OCI-LY1 (cell line): ENCODE measurements around the gene VSIR.

Source experiments
- H2AFZ ChIP-seq: fragments of 200-600 bp; sonication (generic), shearing (Covaris generic); 2 replicates; pipeline ENCODE4 v1.6.0; 2014; ENCODE audit warnings: antibody characterized with exemption, mild to moderate bottlenecking, low read length
- H3F3A ChIP-seq: fragments of 200-600 bp; sonication (generic), shearing (Covaris generic); 2 replicates; pipeline ENCODE4 v1.6.0; 2014; ENCODE audit warnings: mild to moderate bottlenecking, antibody characterized with exemption, low read length, moderate library complexity; ENCODE audit not compliant: insufficient read depth
- H3K27ac ChIP-seq: fragments of 200-600 bp; sonication (generic); 2 replicates; pipeline ENCODE4 v1.5.1; 2014; ENCODE audit warnings: low read length, mixed run types, mild to moderate bottlenecking, low read depth; ENCODE audit not compliant: poor library complexity, severe bottlenecking
- H3K27me3 ChIP-seq: fragments of 200-600 bp; sonication (generic); 2 replicates; pipeline ENCODE4 v1.6.0; 2014; ENCODE audit warnings: antibody characterized with exemption, mild to moderate bottlenecking, low read length, moderate library complexity; ENCODE audit not compliant: insufficient read depth
- H3K36me3 ChIP-seq: fragments of 200-600 bp; sonication (generic); 2 replicates; pipeline ENCODE4 v1.6.1; 2014; ENCODE audit warnings: mild to moderate bottlenecking, antibody characterized with exemption, low read length, moderate library complexity, mixed read lengths; ENCODE audit not compliant: insufficient read depth
- H3K4me1 ChIP-seq: fragments of 200-600 bp; sonication (generic); 2 replicates; pipeline ENCODE4 v1.5.1; 2014; ENCODE audit warnings: mild to moderate bottlenecking, low read length, moderate library complexity; ENCODE audit not compliant: insufficient read depth, severe bottlenecking
- H3K4me2 ChIP-seq: fragments of 200-600 bp; sonication (generic), shearing (Covaris generic); 2 replicates; pipeline ENCODE4 v1.6.1; 2014; ENCODE audit warnings: low read length
- H3K4me3 ChIP-seq: fragments of 200-600 bp; sonication (generic); 2 replicates; pipeline ENCODE4 v1.5.1; 2014; ENCODE audit warnings: low read length, low read depth, mild to moderate bottlenecking, mixed read lengths; ENCODE audit not compliant: poor library complexity, severe bottlenecking
- H3K79me2 ChIP-seq: fragments of 200-600 bp; shearing (Covaris generic); 2 replicates; pipeline ENCODE4 v1.6.1; 2016; ENCODE audit warnings: mixed run types, low read length, mixed read lengths; ENCODE audit not compliant: insufficient read depth
- H3K9ac ChIP-seq: fragments of 200-600 bp; sonication (generic), shearing (Covaris generic); 2 replicates; pipeline ENCODE4 v1.6.1; 2014; ENCODE audit warnings: mild to moderate bottlenecking, low read length, mixed read lengths
- H3K9me2 ChIP-seq: fragments of 200-600 bp; sonication (generic), shearing (Covaris generic); 2 replicates; pipeline ENCODE4 v1.6.1; 2014; ENCODE audit warnings: low read depth, mild to moderate bottlenecking, low read length, mixed read lengths
- H3K9me3 ChIP-seq: fragments of 200-600 bp; shearing (Covaris generic); 2 replicates; pipeline ENCODE4 v1.6.1; 2014; ENCODE audit warnings: low read length, mixed read lengths
- H4K20me1 ChIP-seq: fragments of 200-600 bp; sonication (generic), shearing (Covaris generic); 2 replicates; pipeline ENCODE4 v1.6.0; 2016; ENCODE audit warnings: mild to moderate bottlenecking, low read length; ENCODE audit not compliant: insufficient read depth
- EZH2 ChIP-seq: fragments of 200-600 bp; sonication (generic), shearing (Covaris generic); IDR thresholded peaks from 2 replicates; pipeline ENCODE4 v1.8.0; 2017; ENCODE audit warnings: borderline replicate concordance, mixed run types, mild to moderate bottlenecking, antibody characterized with exemption, low read length, moderate library complexity, mixed read lengths
- TF ChIP-seq, protein P1 (sequence below): fragments of 200-600 bp; sonication (generic), shearing (Covaris generic); IDR thresholded peaks from 2 replicates; pipeline ENCODE4 v1.5.1; 2017; ENCODE audit warnings: mild to moderate bottlenecking, antibody characterized with exemption, low read length, moderate library complexity, mixed read lengths

Gene VSIR

DNA sequence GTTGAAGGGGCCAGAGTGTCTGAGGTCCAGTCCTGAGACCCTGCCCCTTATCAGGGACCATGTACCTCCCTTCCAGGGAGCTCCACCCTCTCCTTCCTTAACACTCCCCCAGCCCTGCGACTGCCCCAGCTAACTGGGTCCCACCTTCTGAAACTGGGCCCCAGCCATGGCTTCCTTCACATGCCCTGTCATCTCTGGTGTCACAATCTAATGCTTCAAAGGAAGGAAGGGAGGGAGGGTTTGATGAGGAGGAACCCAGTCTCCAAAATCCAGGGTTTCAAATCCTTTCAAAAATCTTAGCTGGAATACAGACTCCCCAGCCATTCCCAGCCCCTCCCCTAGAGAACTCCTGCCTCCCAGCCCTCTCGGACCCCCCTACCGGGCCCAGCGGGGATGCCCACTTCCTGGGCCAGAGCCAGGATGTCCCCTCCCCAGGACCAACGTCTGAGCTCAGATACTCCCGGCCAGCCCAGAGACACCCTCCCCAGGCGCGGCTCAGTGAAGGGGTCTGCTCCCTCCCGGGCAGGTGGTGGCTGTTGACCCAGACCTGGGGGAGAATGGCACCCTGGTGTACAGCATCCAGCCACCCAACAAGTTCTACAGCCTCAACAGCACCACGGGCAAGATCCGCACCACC lies 71.7 kb downstream of the VSIR start:
- Histone ChIP-seq H2AFZ (no peak overlapping the region), H3K4me3 (no peak overlapping the region), H3K27me3 (peaks cover 8% of the 10 kb centered on the region; the same call in 1 of the 2 replicates), H3K9me3 (no peaks in the 10 kb centered on the region), H3K79me2 (no peaks in the 10 kb centered on the region), H4K20me1 (no peaks in the 10 kb centered on the region), H3F3A (no peaks in the 10 kb centered on the region), H3K9me2 (no peaks in the 10 kb centered on the region), H3K4me1 (no peaks in the 10 kb centered on the region), H3K9ac (no peak overlapping the region), H3K36me3 (no peaks in the 10 kb centered on the region), H3K27ac (no peak overlapping the region), H3K4me2 (no peak overlapping the region)
- TF ChIP-seq EZH2 = no peak
- TF ChIP-seq, protein P1, sequence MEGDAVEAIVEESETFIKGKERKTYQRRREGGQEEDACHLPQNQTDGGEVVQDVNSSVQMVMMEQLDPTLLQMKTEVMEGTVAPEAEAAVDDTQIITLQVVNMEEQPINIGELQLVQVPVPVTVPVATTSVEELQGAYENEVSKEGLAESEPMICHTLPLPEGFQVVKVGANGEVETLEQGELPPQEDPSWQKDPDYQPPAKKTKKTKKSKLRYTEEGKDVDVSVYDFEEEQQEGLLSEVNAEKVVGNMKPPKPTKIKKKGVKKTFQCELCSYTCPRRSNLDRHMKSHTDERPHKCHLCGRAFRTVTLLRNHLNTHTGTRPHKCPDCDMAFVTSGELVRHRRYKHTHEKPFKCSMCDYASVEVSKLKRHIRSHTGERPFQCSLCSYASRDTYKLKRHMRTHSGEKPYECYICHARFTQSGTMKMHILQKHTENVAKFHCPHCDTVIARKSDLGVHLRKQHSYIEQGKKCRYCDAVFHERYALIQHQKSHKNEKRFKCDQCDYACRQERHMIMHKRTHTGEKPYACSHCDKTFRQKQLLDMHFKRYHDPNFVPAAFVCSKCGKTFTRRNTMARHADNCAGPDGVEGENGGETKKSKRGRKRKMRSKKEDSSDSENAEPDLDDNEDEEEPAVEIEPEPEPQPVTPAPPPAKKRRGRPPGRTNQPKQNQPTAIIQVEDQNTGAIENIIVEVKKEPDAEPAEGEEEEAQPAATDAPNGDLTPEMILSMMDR = no peak

DNA sequence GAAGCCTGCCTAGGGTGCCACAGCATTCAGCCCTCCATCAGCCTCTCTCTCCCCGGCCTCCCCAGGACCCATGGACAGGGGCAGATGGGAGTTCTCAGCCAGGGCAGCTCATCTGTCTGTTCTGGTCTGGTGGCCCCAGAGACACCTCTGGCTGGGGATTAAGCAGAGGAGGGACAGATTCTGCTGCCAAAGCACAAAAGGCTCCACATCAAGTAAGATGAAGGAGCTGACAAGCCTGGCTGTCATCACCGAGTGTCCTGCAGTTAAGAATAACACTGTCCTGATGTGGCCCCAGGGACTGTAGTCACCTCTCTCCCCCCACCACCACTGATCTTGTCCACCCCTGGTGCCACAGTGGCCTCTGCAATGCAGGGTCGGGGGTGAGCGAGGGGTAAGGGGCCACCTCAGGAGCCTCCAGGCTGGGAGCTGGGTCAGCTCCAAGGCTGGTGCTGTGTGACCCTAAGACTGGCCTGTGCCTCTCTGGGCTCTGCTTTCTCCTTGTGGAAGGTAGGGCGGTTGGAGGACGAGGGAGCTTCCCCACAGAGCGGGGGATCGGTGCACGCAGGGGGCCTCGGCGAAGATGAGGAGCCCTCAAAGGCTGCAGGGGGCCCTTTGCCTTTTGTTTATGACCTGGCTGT lies 72.5 kb downstream of the VSIR start:
- H2AFZ ChIP-seq = no peak overlapping the region

DNA sequence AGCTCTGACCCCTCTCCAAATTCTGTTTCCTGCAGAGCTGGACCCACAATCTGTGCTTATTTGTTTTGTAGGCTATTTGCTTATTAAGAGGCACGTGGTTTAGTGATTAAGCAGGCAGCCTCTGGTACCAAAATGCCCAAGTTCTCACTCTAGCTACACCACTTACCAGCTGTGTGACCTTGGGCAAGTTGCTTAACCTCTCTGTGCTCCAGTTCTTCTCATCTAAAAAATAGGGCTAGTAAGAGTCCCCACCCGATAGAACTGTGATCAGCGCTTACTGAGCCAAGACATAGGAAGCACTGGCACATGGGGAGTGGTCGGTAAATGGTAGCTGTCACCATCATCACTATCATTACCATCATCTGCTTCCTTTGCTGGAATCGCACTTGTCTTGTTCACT lies 74.6 kb downstream of the VSIR start:
- Histone ChIP-seq H3K36me3 (no peaks in the 10 kb centered on the region), H2AFZ (no peak overlapping the region), H3K27me3 (peaks cover 8% of the 10 kb centered on the region; the same call in 1 of the 2 replicates), H3K79me2 (no peaks in the 10 kb centered on the region), H3K4me3 (no peak overlapping the region), H3F3A (no peaks in the 10 kb centered on the region), H3K4me2 (no peak overlapping the region), H4K20me1 (no peaks in the 10 kb centered on the region), H3K9me2 (no peaks in the 10 kb centered on the region), H3K9me3 (no peaks in the 10 kb centered on the region), H3K9ac (no peak overlapping the region), H3K27ac (no peak overlapping the region), H3K4me1 (peaks cover 4% of the 10 kb centered on the region)
- TF ChIP-seq EZH2 = no peak
- TF ChIP-seq, protein P1 = no peak

More for the DNA sequence above, 72.5 kb downstream of the VSIR start:
- TF ChIP-seq, protein P1 = no peak
- TF ChIP-seq EZH2 = no peak
- H3K27ac ChIP-seq = no peak overlapping the region
- H3K4me1 ChIP-seq = no peaks in the 10 kb centered on the region
- no peak overlapping the region for H3K4me2 ChIP-seq
- H3K9me2 ChIP-seq = no peaks in the 10 kb centered on the region
- H3K9me3 ChIP-seq = no peaks in the 10 kb centered on the region
- H3K27me3 ChIP-seq = peaks cover 8% of the 10 kb centered on the region; the same call in 1 of the 2 replicates
- H3K4me3 ChIP-seq = no peak overlapping the region
- H3K79me2 ChIP-seq = no peaks in the 10 kb centered on the region
- H3K9ac ChIP-seq = no peak overlapping the region
- no peaks in the 10 kb centered on the region for H4K20me1 ChIP-seq
- no peaks in the 10 kb centered on the region for H3K36me3 ChIP-seq
- H3F3A ChIP-seq = no peaks in the 10 kb centered on the region
